WTC11 (cell line): ENCODE data around the gene GNAI1. TPM values are rescaled to one million over a fixed set of nuclear protein-coding genes. Genes with fewer than 3 reads are reported as not detected.

ENCODE experiments used
- ATAC-seq: fragments of 200-7000 bp; cut with Tn5 transposase; 2 replicates; pipeline ENCODE4 v1.10.0; 2021; ENCODE audit warnings: mild to moderate bottlenecking, moderate library complexity
- CTCF ChIA-PET: fragments of 300-600 bp; sonication (Branson Sonifier 250); formaldehyde crosslinking; loops from one replicate; lab custom pipeline; 2021; ENCODE audit warnings: antibody characterized with exemption; lab: Charles Lee
- POLR2A ChIA-PET: fragments of 350-600 bp; sonication (Branson Sonifier 250); formaldehyde crosslinking; loops from one replicate; lab custom pipeline; 2021; ENCODE audit warnings: antibody characterized with exemption; lab: Charles Lee
- DNase-seq: peaks from one replicate; pipeline ENCODE4 v3.0.0; 2021; ENCODE audit warnings: low spot score
- H3K27ac Mint-ChIP-seq: 2 replicates; pipeline ENCODE4 v1.8.0; 2021; ENCODE audit warnings: mixed read lengths
- H3K27me3 Mint-ChIP-seq: 2 replicates; pipeline ENCODE4 v1.8.0; 2021; ENCODE audit warnings: low read depth, mild to moderate bottlenecking, moderate library complexity, mixed read lengths
- H3K36me3 Mint-ChIP-seq: 2 replicates; pipeline ENCODE4 v1.8.0; 2021; ENCODE audit warnings: mixed read lengths
- H3K4me1 Mint-ChIP-seq: 2 replicates; pipeline ENCODE4 v1.8.0; 2022; ENCODE audit warnings: mixed read lengths
- H3K4me3 Mint-ChIP-seq: 2 replicates; pipeline ENCODE4 v1.8.0; 2021; ENCODE audit warnings: mild to moderate bottlenecking, moderate library complexity, mixed read lengths
- H3K9me3 Mint-ChIP-seq: 2 replicates; pipeline ENCODE4 v1.8.0; 2021; ENCODE audit warnings: mixed read lengths
- CREM ChIP-seq: sonication (generic); formaldehyde crosslinking; IDR thresholded peaks from 2 replicates; pipeline ENCODE4 v1.8.1; 2022; ENCODE audit warnings: mild to moderate bottlenecking, missing genetic modification reagents, moderate library complexity
- ELF4 ChIP-seq: sonication (generic); formaldehyde crosslinking; IDR thresholded peaks from 2 replicates; pipeline ENCODE4 v1.8.1; 2022; ENCODE audit warnings: low read depth, mild to moderate bottlenecking, moderate library complexity, missing genetic modification reagents
- ESRRA ChIP-seq: sonication (generic); formaldehyde crosslinking; IDR thresholded peaks from 2 replicates; pipeline ENCODE4 v1.8.1; 2022; ENCODE audit warnings: mild to moderate bottlenecking, missing genetic modification reagents, borderline replicate concordance
- MYBL2 ChIP-seq: sonication (generic); formaldehyde crosslinking; IDR thresholded peaks from 2 replicates; pipeline ENCODE4 v1.8.1; 2023; ENCODE audit warnings: mild to moderate bottlenecking, moderate library complexity, missing genetic modification reagents
- NFE2L1 ChIP-seq: sonication (generic); formaldehyde crosslinking; IDR thresholded peaks from 2 replicates; pipeline ENCODE4 v1.8.1; 2023; ENCODE audit warnings: missing genetic modification reagents
- NR1H2 ChIP-seq: sonication (generic); formaldehyde crosslinking; IDR thresholded peaks from 2 replicates; pipeline ENCODE4 v1.9.0; 2021; ENCODE audit warnings: mild to moderate bottlenecking, moderate library complexity, missing genetic modification reagents
- OVOL2 ChIP-seq: fragments of 250-450 bp; sonication (Bioruptor Pico); IDR thresholded peaks from 2 replicates; pipeline ENCODE4 v1.9.0; 2021; ENCODE audit warnings: mild to moderate bottlenecking, borderline replicate concordance
- RELA ChIP-seq: sonication (generic); formaldehyde crosslinking; IDR thresholded peaks from 2 replicates; pipeline ENCODE4 v1.8.1; 2022; ENCODE audit warnings: missing genetic modification reagents, mild to moderate bottlenecking, borderline replicate concordance
- SP1 ChIP-seq: sonication (generic); formaldehyde crosslinking; conservative IDR thresholded peaks from 2 replicates; pipeline ENCODE4 v1.8.1; 2022; ENCODE audit warnings: missing genetic modification reagents
- ZNF281 ChIP-seq: sonication (generic); formaldehyde crosslinking; IDR thresholded peaks from 2 replicates; pipeline ENCODE4 v1.8.0; 2023; ENCODE audit warnings: mild to moderate bottlenecking, missing genetic modification reagents
- ZNF512 ChIP-seq: sonication (generic); formaldehyde crosslinking; IDR thresholded peaks from 2 replicates; pipeline ENCODE4 v1.8.1; 2022; ENCODE audit warnings: missing genetic modification reagents, borderline replicate concordance
- ZNF671 ChIP-seq: fragments of 250-450 bp; sonication (Bioruptor Pico); IDR thresholded peaks from 2 replicates; pipeline ENCODE4 v1.8.0; 2021; ENCODE audit warnings: mild to moderate bottlenecking
- total RNA-seq: library from RNA; stranded (reverse); gene quantifications from 3 replicates; pipeline ENCODE4 v1.2.3, GENCODE V29; 2021
- TF ChIP-seq, protein P1 (sequence below): fragments of 250-450 bp; sonication (Bioruptor Pico); IDR thresholded peaks from 2 replicates; pipeline ENCODE4 v1.9.0; 2021; ENCODE audit warnings: moderate library complexity, mild to moderate bottlenecking, inconsistent platforms, borderline replicate concordance
- TF ChIP-seq, protein P2 (sequence below): sonication (generic); formaldehyde crosslinking; IDR thresholded peaks from 2 replicates; pipeline ENCODE4 v1.8.1; 2023; ENCODE audit warnings: mild to moderate bottlenecking, missing genetic modification reagents, moderate library complexity
- TF ChIP-seq, protein P3 (sequence below): sonication (generic); formaldehyde crosslinking; IDR thresholded peaks from 2 replicates; pipeline ENCODE4 v1.8.1; 2022; ENCODE audit warnings: low read depth, mild to moderate bottlenecking, moderate library complexity, missing genetic modification reagents, borderline replicate concordance
- TF ChIP-seq, protein P4 (sequence below): sonication (generic); formaldehyde crosslinking; conservative IDR thresholded peaks from 2 replicates; pipeline ENCODE4 v1.8.1; 2023; ENCODE audit warnings: mild to moderate bottlenecking, low read depth, missing genetic modification reagents, moderate library complexity

The GNAI1 gene
- total RNA-seq, 1 experiment from 2014 or later: 26.7 TPM

DNA sequence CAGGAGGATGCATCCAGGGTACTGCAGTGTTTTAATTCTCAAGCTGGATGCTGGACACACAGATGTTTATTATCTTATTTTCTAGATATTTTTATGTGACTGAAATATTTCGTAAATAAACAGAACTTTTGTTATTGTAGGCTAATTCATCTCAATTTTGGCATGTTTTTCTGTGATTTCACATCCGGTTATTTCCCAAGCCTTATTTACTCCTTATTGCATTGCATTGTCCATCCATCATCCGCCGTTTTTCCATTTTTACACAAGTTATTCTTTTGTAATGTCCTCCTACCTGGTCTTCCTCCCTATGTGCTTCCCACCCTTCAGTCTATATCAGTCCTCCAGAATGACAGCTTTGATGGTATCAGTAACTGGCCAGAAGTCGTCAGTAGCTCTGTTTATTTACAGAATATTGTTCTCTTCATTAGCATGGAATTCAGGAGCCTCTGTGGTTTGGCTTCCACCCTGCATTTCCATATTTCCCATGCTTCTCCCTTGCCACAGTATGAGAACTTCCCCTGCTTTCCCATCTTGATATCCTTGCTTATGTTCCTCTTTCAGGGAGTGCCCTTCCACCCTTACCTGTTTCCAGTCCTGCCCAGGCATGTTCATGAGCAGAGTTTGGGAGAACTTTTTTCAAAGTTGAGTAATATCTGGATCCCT is 16.1 kb downstream of the GNAI1 start:
- Mint-ChIP-seq H3K27me3 (no peaks in the 10 kb centered on the region), H3K4me3 (no peak overlapping the region), H3K36me3 (no peaks in the 10 kb centered on the region), H3K4me1 (peaks cover 73% of the 10 kb centered on the region), H3K9me3 (no peaks in the 10 kb centered on the region), H3K27ac (peak overlapping the region; percentile 84)
- no peak for DNase-seq
- ChIA-PET CTCF (no interaction called here), POLR2A (no interaction called here)
- TF ChIP-seq, protein P1, sequence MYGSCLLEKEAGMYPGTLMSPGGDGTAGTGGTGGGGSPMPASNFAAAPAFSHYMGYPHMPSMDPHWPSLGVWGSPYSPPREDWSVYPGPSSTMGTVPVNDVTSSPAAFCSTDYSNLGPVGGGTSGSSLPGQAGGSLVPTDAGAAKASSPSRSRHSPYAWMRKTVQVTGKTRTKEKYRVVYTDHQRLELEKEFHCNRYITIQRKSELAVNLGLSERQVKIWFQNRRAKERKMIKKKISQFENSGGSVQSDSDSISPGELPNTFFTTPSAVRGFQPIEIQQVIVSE (CRISPR knock-in tag): no peak
- TF ChIP-seq, protein P2, sequence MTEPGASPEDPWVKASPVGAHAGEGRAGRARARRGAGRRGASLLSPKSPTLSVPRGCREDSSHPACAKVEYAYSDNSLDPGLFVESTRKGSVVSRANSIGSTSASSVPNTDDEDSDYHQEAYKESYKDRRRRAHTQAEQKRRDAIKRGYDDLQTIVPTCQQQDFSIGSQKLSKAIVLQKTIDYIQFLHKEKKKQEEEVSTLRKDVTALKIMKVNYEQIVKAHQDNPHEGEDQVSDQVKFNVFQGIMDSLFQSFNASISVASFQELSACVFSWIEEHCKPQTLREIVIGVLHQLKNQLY (CRISPR knock-in tag): no peak
- TF ChIP-seq RELA (CRISPR knock-in tag): no peak
- no peak for TF ChIP-seq ESRRA (CRISPR knock-in tag)
- TF ChIP-seq ZNF671 (CRISPR knock-in tag): no peak
- TF ChIP-seq ZNF281: no peak
- no peak for TF ChIP-seq NR1H2
- TF ChIP-seq CREM (CRISPR knock-in tag): no peak
- no peak for TF ChIP-seq MYBL2
- no peak for TF ChIP-seq NFE2L1 (CRISPR knock-in tag)
- TF ChIP-seq OVOL2 (CRISPR knock-in tag): no peak
- TF ChIP-seq ELF4 (CRISPR knock-in tag): no peak
- TF ChIP-seq SP1 (CRISPR knock-in tag): no peak
- TF ChIP-seq, protein P3, sequence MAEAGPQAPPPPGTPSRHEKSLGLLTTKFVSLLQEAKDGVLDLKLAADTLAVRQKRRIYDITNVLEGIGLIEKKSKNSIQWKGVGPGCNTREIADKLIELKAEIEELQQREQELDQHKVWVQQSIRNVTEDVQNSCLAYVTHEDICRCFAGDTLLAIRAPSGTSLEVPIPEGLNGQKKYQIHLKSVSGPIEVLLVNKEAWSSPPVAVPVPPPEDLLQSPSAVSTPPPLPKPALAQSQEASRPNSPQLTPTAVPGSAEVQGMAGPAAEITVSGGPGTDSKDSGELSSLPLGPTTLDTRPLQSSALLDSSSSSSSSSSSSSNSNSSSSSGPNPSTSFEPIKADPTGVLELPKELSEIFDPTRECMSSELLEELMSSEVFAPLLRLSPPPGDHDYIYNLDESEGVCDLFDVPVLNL (CRISPR knock-in tag): no peak
- TF ChIP-seq ZNF512: no peak
- ATAC-seq: peak; percentile 36; the same call in 1 of the 2 replicates

DNA sequence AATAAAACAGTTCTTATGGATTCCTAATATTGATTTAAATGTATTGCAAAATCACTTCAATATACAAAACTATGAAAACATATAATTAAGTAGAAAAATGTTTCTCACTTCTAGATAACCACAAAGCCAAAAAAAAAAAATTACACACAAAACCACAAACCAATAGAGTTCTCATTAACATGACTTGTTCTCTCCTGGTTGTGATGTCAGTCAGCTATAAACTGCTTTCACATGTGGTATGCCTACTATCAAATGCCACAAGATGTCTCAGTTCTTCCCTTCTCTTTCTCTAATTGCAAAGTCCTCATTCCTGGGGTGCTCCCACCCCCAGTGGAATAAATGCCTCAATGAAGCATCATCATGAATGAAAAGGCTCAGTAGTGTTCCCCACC is 16.6 kb downstream of the GNAI1 start:
- ChIA-PET POLR2A (no interaction called here), CTCF (no interaction called here)
- ATAC-seq (no peak), DNase-seq (no peak)
- peak overlapping the region; percentile 84 for H3K27ac Mint-ChIP-seq
- no peaks in the 10 kb centered on the region for H3K27me3 Mint-ChIP-seq
- H3K36me3 Mint-ChIP-seq: no peaks in the 10 kb centered on the region
- no peak overlapping the region for H3K4me3 Mint-ChIP-seq
- TF ChIP-seq, protein P3 (CRISPR knock-in tag): no peak
- TF ChIP-seq, protein P4, sequence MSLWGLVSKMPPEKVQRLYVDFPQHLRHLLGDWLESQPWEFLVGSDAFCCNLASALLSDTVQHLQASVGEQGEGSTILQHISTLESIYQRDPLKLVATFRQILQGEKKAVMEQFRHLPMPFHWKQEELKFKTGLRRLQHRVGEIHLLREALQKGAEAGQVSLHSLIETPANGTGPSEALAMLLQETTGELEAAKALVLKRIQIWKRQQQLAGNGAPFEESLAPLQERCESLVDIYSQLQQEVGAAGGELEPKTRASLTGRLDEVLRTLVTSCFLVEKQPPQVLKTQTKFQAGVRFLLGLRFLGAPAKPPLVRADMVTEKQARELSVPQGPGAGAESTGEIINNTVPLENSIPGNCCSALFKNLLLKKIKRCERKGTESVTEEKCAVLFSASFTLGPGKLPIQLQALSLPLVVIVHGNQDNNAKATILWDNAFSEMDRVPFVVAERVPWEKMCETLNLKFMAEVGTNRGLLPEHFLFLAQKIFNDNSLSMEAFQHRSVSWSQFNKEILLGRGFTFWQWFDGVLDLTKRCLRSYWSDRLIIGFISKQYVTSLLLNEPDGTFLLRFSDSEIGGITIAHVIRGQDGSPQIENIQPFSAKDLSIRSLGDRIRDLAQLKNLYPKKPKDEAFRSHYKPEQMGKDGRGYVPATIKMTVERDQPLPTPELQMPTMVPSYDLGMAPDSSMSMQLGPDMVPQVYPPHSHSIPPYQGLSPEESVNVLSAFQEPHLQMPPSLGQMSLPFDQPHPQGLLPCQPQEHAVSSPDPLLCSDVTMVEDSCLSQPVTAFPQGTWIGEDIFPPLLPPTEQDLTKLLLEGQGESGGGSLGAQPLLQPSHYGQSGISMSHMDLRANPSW (CRISPR knock-in tag): no peak
- peaks cover 72% of the 10 kb centered on the region for H3K4me1 Mint-ChIP-seq
- H3K9me3 Mint-ChIP-seq: no peaks in the 10 kb centered on the region
